Measurements from ENCODE around the gene EPDR1. TPM values are rescaled to one million over a fixed set of nuclear protein-coding genes. Genes with fewer than 3 reads are reported as not detected.

EPDR1 gene
- polyA plus RNA-seq, 1 donor (not counting 4 experiments of a cell fraction or from before 2014, with no cell fraction given): not detected

GRCh38 chr7:37981664-37982063, 61.2 kb downstream of the EPDR1 start:
- Histone ChIP-seq H3K9me3 (ENCODE audit: control insufficient read depth, low read depth, low read length) (no peaks in the 10 kb centered on the region), H3K27me3 (ENCODE audit: control insufficient read depth, extremely low read depth, insufficient read depth, low read length) (no peaks in the 10 kb centered on the region), H3K9me1 (ENCODE audit: control insufficient read depth, extremely low read depth, insufficient read depth, low read length) (no peaks in the 10 kb centered on the region), H3K36me3 (ENCODE audit: control insufficient read depth in 2 of 2, extremely low read depth in 1 of 2, insufficient read depth in 2 of 2, low read length in 2 of 2) (no peaks in the 10 kb centered on the region), H3K9ac (ENCODE audit: control insufficient read depth, extremely low read depth, insufficient read depth, low read length) (no peak overlapping the region), H3K4me2 (ENCODE audit: control insufficient read depth, extremely low read depth, insufficient read depth, low read depth, low read length) (no peak overlapping the region), H2AFZ (ENCODE audit: control insufficient read depth, low read length) (no peak overlapping the region), H3K27ac (ENCODE audit: control insufficient read depth, insufficient read depth, low read length) (no peak overlapping the region), H3K4me1 (ENCODE audit: control insufficient read depth, extremely low read depth, insufficient read depth, low read length) (no peaks in the 10 kb centered on the region), H3K4me3 (ENCODE audit: control insufficient read depth in 2 of 3, extremely low read depth in 1 of 3, insufficient read depth in 2 of 3, low read depth in 1 of 3, low read length in 3 of 3) (no peak overlapping the region), H3K79me2 (ENCODE audit: control insufficient read depth, insufficient read depth, low read length) (no peaks in the 10 kb centered on the region), H4K20me1 (ENCODE audit: control insufficient read depth, extremely low read depth, insufficient read depth, low read length) (no peaks in the 10 kb centered on the region)
- DNase-seq (ENCODE audit: low read depth, low spot score) (no peak), FAIRE-seq (no peak)
- TF ChIP-seq, protein P1, sequence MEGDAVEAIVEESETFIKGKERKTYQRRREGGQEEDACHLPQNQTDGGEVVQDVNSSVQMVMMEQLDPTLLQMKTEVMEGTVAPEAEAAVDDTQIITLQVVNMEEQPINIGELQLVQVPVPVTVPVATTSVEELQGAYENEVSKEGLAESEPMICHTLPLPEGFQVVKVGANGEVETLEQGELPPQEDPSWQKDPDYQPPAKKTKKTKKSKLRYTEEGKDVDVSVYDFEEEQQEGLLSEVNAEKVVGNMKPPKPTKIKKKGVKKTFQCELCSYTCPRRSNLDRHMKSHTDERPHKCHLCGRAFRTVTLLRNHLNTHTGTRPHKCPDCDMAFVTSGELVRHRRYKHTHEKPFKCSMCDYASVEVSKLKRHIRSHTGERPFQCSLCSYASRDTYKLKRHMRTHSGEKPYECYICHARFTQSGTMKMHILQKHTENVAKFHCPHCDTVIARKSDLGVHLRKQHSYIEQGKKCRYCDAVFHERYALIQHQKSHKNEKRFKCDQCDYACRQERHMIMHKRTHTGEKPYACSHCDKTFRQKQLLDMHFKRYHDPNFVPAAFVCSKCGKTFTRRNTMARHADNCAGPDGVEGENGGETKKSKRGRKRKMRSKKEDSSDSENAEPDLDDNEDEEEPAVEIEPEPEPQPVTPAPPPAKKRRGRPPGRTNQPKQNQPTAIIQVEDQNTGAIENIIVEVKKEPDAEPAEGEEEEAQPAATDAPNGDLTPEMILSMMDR (optimal IDR thresholded peaks at IDR 0.05 in 1 of 3, IDR thresholded peaks at IDR 0.05 in 1 of 3, conservative IDR thresholded peaks at IDR 0.05 in 1 of 3; ENCODE audit: extremely low read depth in 1 of 3, insufficient read depth in 2 of 3, low read length in 3 of 3): no peak
- no peak for TF ChIP-seq EZH2 (IDR thresholded peaks at IDR 0.05; ENCODE audit: low read length)
- dilution Hi-C loops (cut with MboI; ENCODE audit: extremely low pct_ligation_motif_present, low sequenced_read_pairs): no loop called here

DNA sequence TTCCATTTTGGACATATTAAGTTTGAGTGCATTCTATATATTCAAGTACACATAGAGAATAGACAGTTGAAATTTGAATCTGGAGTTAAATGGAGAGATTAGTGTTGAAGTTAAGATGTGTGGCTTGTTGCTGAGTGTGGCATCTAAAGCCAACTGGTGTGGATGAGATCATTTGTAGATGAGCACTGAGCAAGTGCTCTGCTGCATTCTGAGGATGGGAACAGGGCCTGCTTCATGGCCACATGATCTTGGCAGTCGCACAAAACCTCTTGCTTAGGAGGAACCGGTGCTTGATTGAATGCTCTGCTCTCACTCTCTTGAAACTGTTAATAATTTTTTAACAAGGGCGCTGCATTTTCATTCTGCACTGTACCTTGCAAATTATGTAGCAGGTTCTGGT, 62.0 kb downstream of the EPDR1 start:
- DNase-seq (ENCODE audit: low read depth, low spot score) (no peak), FAIRE-seq (no peak)
- H3K4me2 ChIP-seq (ENCODE audit: control insufficient read depth, extremely low read depth, insufficient read depth, low read depth, low read length): no peak overlapping the region
- H3K4me3 ChIP-seq (ENCODE audit: control insufficient read depth in 2 of 3, extremely low read depth in 1 of 3, insufficient read depth in 2 of 3, low read depth in 1 of 3, low read length in 3 of 3): no peak overlapping the region
- H3K27me3 ChIP-seq (ENCODE audit: control insufficient read depth, extremely low read depth, insufficient read depth, low read length): no peaks in the 10 kb centered on the region
- H3K27ac ChIP-seq (ENCODE audit: control insufficient read depth, insufficient read depth, low read length): no peak overlapping the region
- H2AFZ ChIP-seq (ENCODE audit: control insufficient read depth, low read length): no peak overlapping the region
- H3K36me3 ChIP-seq (ENCODE audit: control insufficient read depth in 2 of 2, extremely low read depth in 1 of 2, insufficient read depth in 2 of 2, low read length in 2 of 2): no peaks in the 10 kb centered on the region
- H3K9ac ChIP-seq (ENCODE audit: control insufficient read depth, extremely low read depth, insufficient read depth, low read length): no peak overlapping the region
- H3K4me1 ChIP-seq (ENCODE audit: control insufficient read depth, extremely low read depth, insufficient read depth, low read length): no peaks in the 10 kb centered on the region
- no peaks in the 10 kb centered on the region for H3K9me1 ChIP-seq (ENCODE audit: control insufficient read depth, extremely low read depth, insufficient read depth, low read length)
- H3K9me3 ChIP-seq (ENCODE audit: control insufficient read depth, low read depth, low read length): no peaks in the 10 kb centered on the region
- no peaks in the 10 kb centered on the region for H3K79me2 ChIP-seq (ENCODE audit: control insufficient read depth, insufficient read depth, low read length)
- TF ChIP-seq, protein P1 (optimal IDR thresholded peaks at IDR 0.05 in 1 of 3, IDR thresholded peaks at IDR 0.05 in 1 of 3, conservative IDR thresholded peaks at IDR 0.05 in 1 of 3; ENCODE audit: extremely low read depth in 1 of 3, insufficient read depth in 2 of 3, low read length in 3 of 3): no peak
- no peak for TF ChIP-seq EZH2 (IDR thresholded peaks at IDR 0.05; ENCODE audit: low read length)
- dilution Hi-C loops (cut with MboI; ENCODE audit: extremely low pct_ligation_motif_present, low sequenced_read_pairs): no loop called here
- no peaks in the 10 kb centered on the region for H4K20me1 ChIP-seq (ENCODE audit: control insufficient read depth, extremely low read depth, insufficient read depth, low read length)
